ENCODE measurements around the gene MBOAT7. TPM values are rescaled to one million over a fixed set of nuclear protein-coding genes. Genes with fewer than 3 reads are reported as not detected.
"Not testable (repeated sequence)": the region's sequence is repeated elsewhere in the genome, so short reads cannot be mapped to it uniquely, and the experiment has no call there.

Gene MBOAT7
- total RNA-seq, 6 experiments from 2014 or later: 263 to 354 (median 313) TPM

DNA sequence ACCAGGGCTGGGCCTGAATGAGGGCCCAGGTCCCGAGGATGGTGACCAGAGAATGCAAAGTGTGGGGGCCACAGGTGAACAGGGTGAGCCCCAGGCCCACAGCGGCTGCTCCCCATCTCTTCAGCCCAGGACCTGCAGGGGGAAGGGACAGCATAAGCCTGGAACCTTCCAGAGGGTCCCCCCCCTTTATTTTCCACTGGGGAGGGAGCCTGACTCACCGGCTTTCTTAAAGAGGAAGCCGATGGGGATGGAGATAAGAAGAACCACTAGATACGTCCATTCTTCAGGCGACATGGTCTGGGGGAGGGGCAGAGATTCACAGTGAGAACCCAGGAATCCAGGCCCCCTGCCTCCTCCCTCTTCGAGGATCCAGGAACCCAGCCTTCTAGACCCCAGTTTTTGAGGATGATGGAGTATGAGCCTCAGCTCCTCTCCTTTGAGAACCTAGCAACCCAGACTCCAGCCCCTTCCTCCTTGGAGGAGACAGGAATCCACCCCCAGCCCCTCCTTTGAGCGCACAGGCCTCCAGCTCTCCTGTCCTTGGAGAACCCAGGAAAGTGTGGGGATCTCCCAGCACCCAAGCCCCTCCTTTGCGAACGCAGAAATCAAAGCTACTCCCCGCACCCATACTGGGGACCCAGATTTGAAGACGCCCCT lies 1.0 kb downstream of the MBOAT7 start:
- Mint-ChIP-seq H3K27ac (peak overlapping the region; percentile 94), H3K4me1 (ENCODE audit: low read depth) (peaks cover 37% of the 10 kb centered on the region), H3K9me3 (no peaks in the 10 kb centered on the region), H3K36me3 (ENCODE audit: low read depth) (peaks cover 37% of the 10 kb centered on the region), H3K4me3 (peak overlapping the region; percentile 94), H3K27me3 (ENCODE audit: insufficient read depth) (peaks cover 4% of the 10 kb centered on the region)
- TF ChIP-seq, protein P1, sequence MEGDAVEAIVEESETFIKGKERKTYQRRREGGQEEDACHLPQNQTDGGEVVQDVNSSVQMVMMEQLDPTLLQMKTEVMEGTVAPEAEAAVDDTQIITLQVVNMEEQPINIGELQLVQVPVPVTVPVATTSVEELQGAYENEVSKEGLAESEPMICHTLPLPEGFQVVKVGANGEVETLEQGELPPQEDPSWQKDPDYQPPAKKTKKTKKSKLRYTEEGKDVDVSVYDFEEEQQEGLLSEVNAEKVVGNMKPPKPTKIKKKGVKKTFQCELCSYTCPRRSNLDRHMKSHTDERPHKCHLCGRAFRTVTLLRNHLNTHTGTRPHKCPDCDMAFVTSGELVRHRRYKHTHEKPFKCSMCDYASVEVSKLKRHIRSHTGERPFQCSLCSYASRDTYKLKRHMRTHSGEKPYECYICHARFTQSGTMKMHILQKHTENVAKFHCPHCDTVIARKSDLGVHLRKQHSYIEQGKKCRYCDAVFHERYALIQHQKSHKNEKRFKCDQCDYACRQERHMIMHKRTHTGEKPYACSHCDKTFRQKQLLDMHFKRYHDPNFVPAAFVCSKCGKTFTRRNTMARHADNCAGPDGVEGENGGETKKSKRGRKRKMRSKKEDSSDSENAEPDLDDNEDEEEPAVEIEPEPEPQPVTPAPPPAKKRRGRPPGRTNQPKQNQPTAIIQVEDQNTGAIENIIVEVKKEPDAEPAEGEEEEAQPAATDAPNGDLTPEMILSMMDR (IDR thresholded peaks at IDR 0.05): no peak
- DNase-seq: peak; percentile 75

DNA sequence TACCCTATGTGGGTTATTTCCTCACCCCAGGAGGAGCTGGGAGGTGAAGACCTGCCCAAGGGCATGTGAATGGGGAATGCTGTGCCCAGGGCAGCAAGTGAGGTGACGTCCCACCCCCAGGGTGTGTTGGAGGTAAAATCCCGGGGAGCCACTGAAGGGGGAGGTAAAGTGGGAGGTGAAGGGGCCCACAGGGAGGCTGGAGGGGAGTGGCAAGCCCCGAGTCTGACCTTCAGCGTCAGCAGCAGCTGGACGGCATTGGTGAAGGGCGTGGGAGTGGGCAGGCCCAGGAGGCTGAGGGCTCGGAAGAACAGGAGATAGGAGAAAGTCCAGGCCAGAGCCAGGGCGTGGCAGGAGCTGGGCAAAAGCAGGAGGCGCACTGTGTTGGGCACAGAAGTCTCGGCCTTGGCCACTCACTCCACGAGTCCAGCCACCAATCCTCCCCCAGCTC lies 2.4 kb downstream of the MBOAT7 start:
- Mint-ChIP-seq H3K36me3 (ENCODE audit: low read depth) (peaks cover 42% of the 10 kb centered on the region), H3K27me3 (ENCODE audit: insufficient read depth) (peaks cover 4% of the 10 kb centered on the region), H3K9me3 (no peaks in the 10 kb centered on the region), H3K27ac (peak overlapping the region; percentile 94), H3K4me1 (ENCODE audit: low read depth) (peaks cover 23% of the 10 kb centered on the region), H3K4me3 (peak overlapping the region; percentile 94)
- TF ChIP-seq, protein P1 (IDR thresholded peaks at IDR 0.05): no peak
- no peak for DNase-seq

DNA sequence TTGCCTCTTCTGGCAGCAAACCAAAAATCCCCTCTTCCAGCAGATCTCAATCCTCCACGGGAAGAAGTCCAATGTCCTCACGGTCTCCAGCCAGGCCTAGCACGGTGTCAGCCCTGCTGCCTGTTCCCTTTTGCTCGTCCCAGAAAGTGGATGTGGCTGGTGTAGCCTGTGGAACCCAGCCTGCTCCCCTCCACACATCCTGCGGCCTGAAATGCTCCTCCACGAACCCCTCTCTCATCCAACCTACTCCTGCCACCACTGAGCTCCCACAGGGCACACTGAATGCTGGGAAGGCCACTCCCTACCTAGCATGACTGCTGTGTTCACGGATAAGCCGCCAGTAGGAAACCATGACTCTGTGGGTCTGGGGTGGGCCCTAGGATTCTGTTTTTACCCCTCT lies 3.0 kb downstream of the MBOAT7 start:
- Mint-ChIP-seq H3K4me3 (no peak overlapping the region), H3K27ac (no peak overlapping the region), H3K27me3 (ENCODE audit: insufficient read depth) (peaks cover 4% of the 10 kb centered on the region), H3K36me3 (ENCODE audit: low read depth) (peaks cover 41% of the 10 kb centered on the region), H3K9me3 (no peaks in the 10 kb centered on the region), H3K4me1 (ENCODE audit: low read depth) (peaks cover 18% of the 10 kb centered on the region)
- TF ChIP-seq, protein P1 (IDR thresholded peaks at IDR 0.05): no peak
- no peak for DNase-seq

DNA sequence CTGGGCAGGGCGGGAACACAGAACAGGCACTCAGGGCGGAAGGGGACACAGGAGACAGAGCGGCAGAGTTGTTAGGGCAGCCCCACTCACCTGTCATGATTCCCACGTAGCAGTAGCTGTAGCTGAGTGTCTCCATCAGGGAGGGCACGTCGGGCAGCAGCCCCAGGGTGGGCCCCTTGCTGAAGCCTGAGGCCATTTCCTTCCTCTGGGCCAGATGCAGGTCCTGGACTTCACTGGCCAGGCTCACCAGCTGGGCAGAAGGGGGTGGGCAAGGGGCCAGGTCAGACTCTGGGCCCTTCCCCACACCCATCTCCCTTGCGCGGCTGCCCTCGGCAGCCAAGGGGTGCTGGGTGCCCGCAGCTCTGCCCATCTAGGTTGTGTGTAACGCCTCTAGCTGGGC lies 5.9 kb downstream of the MBOAT7 start:
- Mint-ChIP-seq H3K4me1 (ENCODE audit: low read depth) (peaks cover 18% of the 10 kb centered on the region), H3K36me3 (ENCODE audit: low read depth) (peaks cover 42% of the 10 kb centered on the region), H3K27ac (no peak overlapping the region), H3K4me3 (no peak overlapping the region), H3K9me3 (no peaks in the 10 kb centered on the region), H3K27me3 (ENCODE audit: insufficient read depth) (no peaks in the 10 kb centered on the region; the same call in none of the 2 replicates)
- no peak for DNase-seq
- TF ChIP-seq, protein P1 (IDR thresholded peaks at IDR 0.05): no peak

DNA sequence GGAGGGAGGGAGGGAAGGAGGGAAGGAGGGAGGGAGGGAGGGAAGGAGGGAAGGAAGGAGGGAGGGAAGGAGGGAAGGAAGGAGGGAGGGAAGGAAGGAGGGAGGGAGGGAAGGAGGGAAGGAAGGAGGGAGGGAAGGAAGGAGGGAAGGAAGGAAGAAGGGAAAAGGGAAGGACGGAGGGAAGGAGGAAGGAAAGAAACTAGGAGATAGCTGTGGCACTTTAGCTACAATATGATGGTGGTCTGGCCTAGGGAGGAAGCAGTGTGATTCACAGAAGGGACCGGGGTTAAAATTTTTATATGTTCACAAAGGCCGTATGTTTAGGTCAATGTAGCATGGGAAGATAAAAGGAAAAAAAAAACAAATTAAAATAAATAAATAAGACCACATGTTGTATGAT lies 7.5 kb downstream of the MBOAT7 start:
- H3K27me3 Mint-ChIP-seq (ENCODE audit: insufficient read depth); H3K4me1 Mint-ChIP-seq (ENCODE audit: low read depth); H3K4me3 Mint-ChIP-seq; H3K27ac Mint-ChIP-seq; H3K9me3 Mint-ChIP-seq; DNase-seq: not testable (repeated sequence)
- H3K36me3 Mint-ChIP-seq (ENCODE audit: low read depth): peaks cover 35% of the 10 kb centered on the region

DNA sequence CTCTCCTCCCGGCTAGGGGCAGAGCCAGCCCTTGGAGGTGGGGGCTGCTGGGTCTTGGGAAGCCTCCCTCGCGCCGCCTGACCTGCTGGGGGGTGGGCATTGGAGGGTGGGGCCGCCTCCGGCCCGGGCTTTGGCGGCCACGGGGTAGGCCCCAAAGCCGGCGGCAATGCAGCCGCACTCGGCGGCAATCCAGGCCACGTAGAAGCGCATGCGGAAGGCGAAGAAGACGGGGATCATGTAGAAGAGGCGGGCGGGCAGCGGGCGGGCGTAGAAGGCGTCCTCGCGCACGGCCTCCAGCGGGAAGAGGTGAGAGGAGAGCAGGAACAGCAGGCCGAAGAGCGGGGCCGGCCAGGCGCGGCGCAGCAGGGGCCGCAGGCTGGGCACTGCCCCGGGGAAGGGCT lies 8.7 kb downstream of the MBOAT7 start:
- TF ChIP-seq, protein P1 (IDR thresholded peaks at IDR 0.05): no peak
- no peak for DNase-seq
- Mint-ChIP-seq H3K27me3 (ENCODE audit: insufficient read depth) (no peaks in the 10 kb centered on the region; the same call in 1 of the 2 replicates), H3K4me1 (ENCODE audit: low read depth) (no peaks in the 10 kb centered on the region), H3K36me3 (ENCODE audit: low read depth) (peaks cover 35% of the 10 kb centered on the region), H3K4me3 (no peak overlapping the region), H3K9me3 (no peaks in the 10 kb centered on the region), H3K27ac (no peak overlapping the region)
